Left cardiac atrium (tissue), 4 donors: ENCODE measurements around the gene UNC13B. TPM values are rescaled to one million over a fixed set of nuclear protein-coding genes. Genes with fewer than 3 reads are reported as not detected.
"Not testable (repeated sequence)": the region's sequence is repeated elsewhere in the genome, so short reads cannot be mapped to it uniquely, and the experiment has no call there.

ENCODE experiments used
- ATAC-seq, 2 donors: fragments of 200-7000 bp; cut with Tn5 transposase; one replicate each; pipeline ENCODE4 v1.9.1; 2020; ENCODE audit warnings: mild to moderate bottlenecking in 2 of 2, moderate library complexity in 2 of 2
- DNase-seq: peaks from one replicate; pipeline ENCODE4 v3.0.0-alpha.2; 2020
- intact Hi-C, 2 donors: fragments of 100-400 bp; cut with DNase I; formaldehyde crosslinking; loops; one replicate each; pipeline versions ENCODE4 v1.14.1 to v1.15.1; 2022 to 2023
- total RNA-seq, 2 donors: library from RNA; stranded (reverse); fragmentation: NEBNext Ultra II Directional; extraction: Animal tissue kit (Norgen Biotek cat#: 25700); gene quantifications; one replicate each; pipeline ENCODE4 v1.2.1, GENCODE V29; 2021
- donor health status: DM: no; HTN: yes; CAD: no.
- donor health status: DM: no; HTN: yes; CAD: no; lungs with severe emphysema.
- donor health status: DM: yes; HTN: yes; CAD: no.
- donor health status: Dilated cardiomyopathy.

The UNC13B gene
- total RNA-seq, 2 donors from 2014 or later, result 17.8 to 23.0 TPM

DNA sequence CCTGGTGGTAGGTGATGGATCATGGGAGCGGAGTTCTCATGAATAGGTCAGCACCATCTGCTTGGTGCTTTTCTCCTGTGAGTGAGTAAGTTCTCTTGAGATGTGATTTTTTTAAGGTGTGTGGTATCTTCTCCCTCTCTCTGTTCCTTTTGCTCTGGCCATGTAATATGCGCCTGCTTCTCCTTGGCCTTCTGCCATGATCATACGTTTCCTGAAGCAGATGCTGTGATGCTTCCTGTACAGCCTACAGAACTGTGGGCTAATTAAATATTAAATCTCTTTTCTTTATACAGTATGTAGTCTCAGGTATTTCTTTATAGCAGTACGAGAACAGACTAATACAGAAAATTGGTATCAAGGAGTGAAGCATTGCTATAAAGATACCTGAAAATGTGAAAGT is 36.4 kb downstream of the UNC13B start:
- ATAC-seq (no peak), DNase-seq (no peak)
- intact Hi-C loops, result no loop called here

DNA sequence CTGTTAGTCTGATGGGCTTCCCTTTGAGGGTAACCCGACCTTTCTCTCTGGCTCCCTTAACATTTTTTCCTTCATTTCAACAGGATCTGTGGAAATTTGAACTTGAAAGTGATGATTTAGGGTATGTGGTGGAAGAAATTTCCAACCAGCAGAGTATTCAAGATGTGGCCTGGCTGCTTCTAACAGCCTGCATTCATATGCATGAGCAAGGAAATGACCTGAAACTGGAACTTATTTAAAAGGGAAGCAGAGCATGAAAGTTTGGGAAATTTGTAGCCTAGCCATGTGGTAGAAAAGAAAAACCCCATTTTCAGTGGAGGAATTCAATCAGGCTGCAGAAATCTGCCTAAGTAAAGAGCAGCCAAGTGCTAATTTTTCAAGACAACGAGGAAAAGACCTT is 41.7 kb downstream of the UNC13B start:
- no peak for DNase-seq
- intact Hi-C loops, result no loop called here
- no peak for ATAC-seq

DNA sequence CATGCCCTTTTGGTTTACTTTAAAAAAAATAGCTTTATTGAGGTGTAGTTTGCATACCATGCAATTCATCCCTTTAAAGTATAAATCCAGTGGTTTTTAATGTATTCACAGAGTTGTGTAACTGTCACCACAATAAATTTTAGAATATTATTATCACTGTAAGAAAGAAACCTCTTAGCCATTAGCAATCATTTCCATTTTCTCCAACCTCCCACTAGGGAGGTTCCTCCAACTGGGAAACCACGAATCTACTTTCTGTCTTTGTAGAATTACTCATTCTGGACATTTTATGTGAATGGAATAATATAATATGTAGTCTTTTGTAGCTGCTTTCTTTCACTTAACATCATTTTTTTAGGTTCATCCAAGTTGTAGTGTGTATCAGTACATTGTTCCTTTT is 43.5 kb downstream of the UNC13B start:
- DNase-seq (no peak), ATAC-seq (no peak)
- intact Hi-C loops, result no loop called here

- no peak for ATAC-seq
- intact Hi-C loops, result no loop called here
- DNase-seq, result no peak
Observed at GRCh38 chr9:35211854-35212253, 50.0 kb downstream of the UNC13B start.

DNA sequence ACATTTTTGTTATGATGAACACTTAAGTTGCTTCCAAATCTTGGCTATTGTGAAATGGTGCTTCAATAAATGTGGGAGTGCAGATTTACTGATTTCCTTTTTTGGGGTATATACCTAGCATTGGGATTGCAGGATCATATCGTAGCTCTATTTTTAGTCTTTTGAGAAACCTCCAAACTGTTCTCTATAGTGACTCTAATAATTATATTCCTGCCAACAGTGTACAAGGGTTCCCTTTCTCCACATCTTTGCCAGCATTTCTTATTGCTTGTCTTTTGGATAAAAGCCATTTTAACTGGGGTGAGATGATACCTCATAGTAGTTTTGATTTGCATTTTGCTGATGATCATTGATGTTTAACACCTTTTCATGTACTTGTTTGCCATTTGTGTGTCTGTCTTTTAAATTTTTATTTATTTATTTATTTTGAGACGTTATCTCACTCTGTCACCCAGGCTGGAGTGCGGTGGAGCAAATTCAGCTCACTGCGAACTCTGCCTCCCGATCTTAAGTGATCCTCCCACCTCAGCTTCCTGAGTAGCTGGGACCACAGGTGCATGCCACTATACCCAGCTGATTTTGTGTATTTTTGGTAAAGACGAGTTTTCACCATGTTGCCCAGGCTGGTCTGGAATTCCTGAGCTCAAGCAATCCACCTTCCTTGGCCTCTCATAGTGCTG is 59.0 kb downstream of the UNC13B start:
- ATAC-seq (no peak), DNase-seq (no peak)
- intact Hi-C loops, result no loop called here

- intact Hi-C loops, result no loop called here
- DNase-seq (no peak), ATAC-seq (no peak)
Observed at GRCh38 chr9:35225677-35226076, 63.9 kb downstream of the UNC13B start.

- DNase-seq (no peak), ATAC-seq (no peak)
- intact Hi-C loops, result no loop called here
Observed at GRCh38 chr9:35226651-35227050, 64.8 kb downstream of the UNC13B start.

- no peak for ATAC-seq
- intact Hi-C loops, result no loop called here
Observed at GRCh38 chr9:35227284-35227683, 65.5 kb downstream of the UNC13B start.

DNA sequence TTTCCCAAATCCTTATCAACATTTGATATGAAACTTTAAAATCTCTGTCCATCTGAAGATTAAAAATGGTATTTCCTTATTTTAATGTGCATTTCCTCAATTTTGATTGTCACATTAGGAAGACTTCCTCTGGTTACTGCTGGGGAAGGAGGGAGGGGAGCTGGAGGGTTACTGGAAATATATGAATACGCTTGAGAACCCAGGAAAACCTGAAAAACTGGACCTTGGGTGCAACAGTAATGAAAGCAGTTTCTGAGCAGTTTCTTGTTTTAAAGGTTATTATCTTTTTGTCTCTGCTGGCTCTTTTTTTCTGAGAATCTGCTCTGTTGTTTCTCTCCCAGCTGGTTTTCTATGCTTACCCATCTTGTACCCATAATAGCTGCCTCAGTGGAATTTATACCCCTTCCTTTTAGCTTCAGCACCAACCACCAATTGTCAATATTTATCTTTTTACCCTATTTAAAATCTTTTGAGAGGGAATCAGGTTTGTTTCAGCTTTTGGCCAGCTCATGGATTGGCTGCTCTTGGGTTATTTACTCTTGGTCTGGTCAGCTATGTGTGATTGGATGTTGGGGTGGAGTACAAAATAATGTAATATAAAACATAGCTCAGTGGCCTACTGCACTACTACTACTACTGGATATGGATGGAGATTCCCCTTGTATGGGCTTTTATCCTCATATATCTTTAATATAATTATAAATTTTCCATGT is 67.4 kb downstream of the UNC13B start:
- ATAC-seq (no peak), DNase-seq (no peak)
- intact Hi-C loops, result no loop called here

More at GRCh38 chr9:35227284-35227683, 65.5 kb downstream of the UNC13B start:
- DNase-seq, result no peak

GRCh38 chr9:35229779-35230143 is 68.0 kb downstream of the UNC13B start:
- DNase-seq, result no peak
- intact Hi-C loops, result no loop called here
- ATAC-seq, result no peak

DNA sequence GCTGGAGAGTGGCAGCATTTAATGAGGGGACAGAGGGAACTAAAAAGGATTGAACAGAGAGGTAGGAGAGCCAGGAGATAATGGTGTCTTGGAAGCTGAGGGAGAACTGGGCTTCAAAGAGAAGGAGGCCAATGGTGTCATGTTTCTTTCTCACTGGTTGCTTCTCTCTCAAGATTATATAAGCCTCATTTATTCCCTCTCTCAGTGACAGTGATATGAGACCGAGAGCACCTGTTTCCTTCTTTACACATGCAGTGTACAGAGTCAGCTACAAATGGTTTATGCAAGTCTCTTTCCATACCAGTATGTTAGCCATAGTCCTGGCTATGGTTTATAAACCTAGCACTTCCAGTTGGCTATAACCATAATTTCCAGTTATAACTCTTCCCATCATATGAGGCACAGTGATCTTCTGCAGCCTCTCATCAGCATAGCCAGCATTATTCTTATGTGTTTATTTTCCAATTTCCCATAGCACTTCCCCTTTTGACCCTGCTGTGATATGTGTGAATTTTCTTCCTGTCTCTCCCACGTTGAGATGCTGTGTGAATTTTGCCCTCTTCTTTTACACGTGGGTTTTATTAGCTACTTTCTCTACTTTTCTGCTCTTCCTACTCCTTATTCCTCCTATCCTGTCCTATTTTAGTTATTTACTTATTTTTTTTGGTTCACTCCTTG is 71.2 kb downstream of the UNC13B start:
- DNase-seq (no peak), ATAC-seq (no peak)
- intact Hi-C loops, result no loop called here

- DNase-seq (no peak), ATAC-seq (no peak)
- intact Hi-C loops, result no loop called here
Observed at GRCh38 chr9:35236692-35237091, 74.9 kb downstream of the UNC13B start.

DNA sequence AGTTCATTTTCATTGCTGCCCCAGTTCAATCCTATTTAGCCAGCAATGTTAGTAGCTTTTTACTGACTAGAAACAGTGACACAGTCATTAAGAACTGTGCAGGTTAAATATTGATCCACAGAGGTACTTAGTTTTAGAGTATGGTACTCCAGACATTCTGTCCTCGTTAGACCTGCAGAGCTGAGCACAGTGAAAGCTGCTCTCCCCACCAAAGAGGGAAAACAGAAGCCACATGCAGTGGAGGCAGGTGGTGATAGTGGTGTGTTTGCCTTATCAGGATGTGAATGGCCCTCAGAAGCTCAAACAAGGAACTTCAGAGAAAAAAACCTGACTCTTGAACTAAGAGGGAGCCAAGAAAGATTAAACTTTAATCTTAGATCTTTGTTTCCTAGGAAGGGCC is 75.5 kb downstream of the UNC13B start:
- ATAC-seq (no peak), DNase-seq (no peak)
- intact Hi-C loops, result no loop called here

- intact Hi-C loops, DNase-seq, ATAC-seq: not testable (repeated sequence)
Observed at GRCh38 chr9:35245945-35246344, 84.1 kb downstream of the UNC13B start.

DNA sequence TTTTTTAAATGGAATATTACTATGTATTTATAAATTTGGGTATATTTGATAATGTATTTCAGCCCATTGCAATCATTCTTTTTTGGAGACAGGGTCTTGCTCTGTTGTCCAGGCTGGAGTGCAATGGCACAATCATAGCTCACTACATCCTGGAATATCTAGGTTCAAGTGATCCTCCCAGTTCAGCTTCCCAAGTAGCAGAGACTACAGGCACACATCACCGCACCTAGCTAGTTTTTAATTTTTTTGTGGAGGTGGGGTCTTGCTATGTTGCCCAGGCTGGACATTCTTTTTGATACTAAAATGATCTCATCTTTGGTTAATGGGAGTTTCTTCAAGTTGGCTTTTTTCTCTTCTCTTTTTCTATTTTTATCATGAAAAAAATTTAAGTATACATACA is 91.3 kb downstream of the UNC13B start:
- intact Hi-C loops, result no loop called here
- ATAC-seq, result no peak
- no peak for DNase-seq

- DNase-seq (no peak), ATAC-seq (no peak)
- intact Hi-C loops, result no loop called here
Observed at GRCh38 chr9:35254237-35254636, 92.4 kb downstream of the UNC13B start.

DNA sequence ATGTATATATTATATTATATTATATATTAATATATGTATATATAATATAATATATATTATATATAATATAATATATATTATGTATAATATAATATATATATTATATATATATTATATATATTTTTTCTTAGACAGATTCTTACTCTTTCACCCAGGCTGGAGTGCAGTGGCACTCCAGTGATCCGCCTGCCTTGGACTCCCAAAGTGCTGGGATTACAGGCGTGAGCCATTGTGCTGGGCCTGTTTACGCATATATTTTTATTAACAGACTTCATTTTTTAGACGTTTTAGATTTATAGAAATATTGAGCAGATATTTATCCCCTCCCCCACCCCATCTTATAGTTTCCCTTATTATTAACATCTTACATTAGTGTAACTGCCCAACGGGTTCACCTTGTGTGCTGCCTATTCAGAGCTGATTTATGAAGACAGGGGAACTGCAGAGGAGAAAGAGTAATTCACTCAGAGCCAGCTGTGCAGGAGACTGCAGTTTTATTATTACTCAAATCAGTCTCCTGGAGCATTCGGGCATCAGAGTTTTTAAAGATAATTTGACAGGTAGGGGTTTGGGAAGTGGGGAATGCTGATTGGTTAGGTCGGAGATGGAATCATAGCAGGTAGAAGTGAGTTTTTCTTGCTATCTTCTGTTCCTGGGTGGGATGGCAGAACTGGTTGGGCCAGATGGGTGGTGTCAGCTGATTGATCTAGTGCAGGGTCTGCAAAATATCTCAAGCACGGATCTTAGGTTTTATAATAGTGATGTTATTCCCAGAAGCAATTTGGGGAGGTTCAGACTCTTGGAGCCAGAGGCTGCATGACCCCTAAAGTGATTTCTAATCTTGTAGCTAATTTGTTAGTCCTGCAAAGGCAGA is 93.4 kb downstream of the UNC13B start:
- ATAC-seq (no peak), DNase-seq (no peak)
- intact Hi-C loops, result loop anchor here in 1 of 2 donors (5.0 kb wide), 1 partner anchor 222 kb away; no protein-coding TSS in a partner anchor

GRCh38 chr9:35257986-35258659 is 96.3 kb downstream of the UNC13B start:
- no peak for ATAC-seq
- DNase-seq, result no peak
- intact Hi-C loops, result loop anchor here in 1 of 2 donors (5.0 kb wide), 1 partner anchor 219 kb away; no protein-coding TSS in a partner anchor
